Ovary (tissue), 9 donors: Measurements from ENCODE around the gene DGAT2. TPM values are rescaled to one million over a fixed set of nuclear protein-coding genes. Genes with fewer than 3 reads are reported as not detected.

ENCODE experiments used
- DNase-seq, 5 donors: peaks; one replicate each; pipeline ENCODE4 v3.0.0-alpha.2; 2019 to 2020
- H3K27ac ChIP-seq, 2 donors: fragments of 200-600 bp; one replicate each; pipeline versions ENCODE4 v1.5.1 to v1.8.0; 2019 to 2022
- H3K27me3 ChIP-seq: fragments of 200-600 bp; one replicate; pipeline ENCODE4 v1.8.0; 2022
- H3K36me3 ChIP-seq: fragments of 200-600 bp; sonication (generic); one replicate; pipeline ENCODE4 v1.5.1; 2019
- H3K4me1 ChIP-seq: one replicate; pipeline ENCODE4 v1.8.1; 2013; ENCODE audit warnings: mild to moderate bottlenecking, moderate library complexity; ENCODE audit not compliant: insufficient read depth
- H3K4me3 ChIP-seq: fragments of 200-600 bp; sonication (generic); one replicate; pipeline ENCODE4 v1.5.1; 2017
- H3K9me3 ChIP-seq, 2 donors: fragments of 200-600 bp in 1 of 2; sonication (generic) in 1 of 2; one replicate each; pipeline versions ENCODE4 v1.5.1 to v1.8.1; 2013 to 2019; ENCODE audit warnings: mild to moderate bottlenecking in 1 of 2, moderate library complexity in 1 of 2
- CTCF ChIP-seq, 3 donors: fragments of 450-650 bp in 2 of 3; fragments of 200-600 bp in 1 of 3; IDR thresholded peaks; one replicate each; pipeline versions ENCODE4 v1.5.1 to v1.8.0; 2016 to 2022; ENCODE audit warnings: antibody characterized with exemption in 3 of 3, mild to moderate bottlenecking in 1 of 3
- EP300 ChIP-seq: sonication (generic); formaldehyde crosslinking; IDR thresholded peaks from one replicate; pipeline ENCODE4 v1.6.1; 2017; ENCODE audit warnings: antibody characterized with exemption
- POLR2A ChIP-seq: fragments of 450-650 bp; IDR thresholded peaks from one replicate; pipeline ENCODE4 v1.6.1; 2017; ENCODE audit warnings: antibody characterized with exemption, mild to moderate bottlenecking, moderate library complexity
- WGBS, 3 donors: extraction: QIAGEN DNeasy Blood & Tissue Kit in 1 of 3; methylation state at CpG; one replicate each; pipeline versions ENCODE4 v1.1.5 to v1.1.7; 2013 to 2017; 5-methylcytosine and 5-hydroxymethylcytosine counted together
- intact Hi-C, 4 donors: fragments of 100-400 bp; cut with DNase I; formaldehyde crosslinking; loops; one replicate each; pipeline versions ENCODE4 v1.11.0 to v1.15.1; 2022 to 2023
- polyA plus RNA-seq, 2 donors: library from polyadenylated mRNA; stranded (reverse); fragments of 200-250 nt in 1 of 2; fragments of 350-450 nt in 1 of 2; fragmentation: Illumina TruSeq in 1 of 2; extraction: RNeasy Lipid Tissue Mini Kit (QIAGEN cat#74804) in 1 of 2; gene quantifications; one replicate each; pipeline ENCODE4 v1.2.3, GENCODE V29; 2013 to 2014
- total RNA-seq, 7 donors: library from RNA; depleted of rRNA in 2 of 7; stranded (reverse); fragments of >200 nt in 2 of 7; fragmentation: NEBNext Ultra II Directional in 3 of 7; extraction: Animal tissue kit (Norgen Biotek cat#: 25700) in 3 of 7; gene quantifications; one replicate each; pipeline versions ENCODE4 v1.1.0 to v1.2.4, GENCODE V29; 2016 to 2023
- donor health status: DM: no; HTN: no; CAD: no; lungs with moderate emphysema.
- donor health status: DM: no; HTN: no; CAD: no.
- donor health status: Bipolar disorder and iron deficiency.
- donor health status: DM: yes; HTN: yes; CAD: no.
- donor health status: DM: no; HTN: no; CAD: no.
- donor health status: DM: yes; HTN: yes; CAD: no.

DGAT2 gene
- total and polyA plus RNA-seq, 9 donors: 0.69 to 21.1 (median 1.6) TPM

DNA sequence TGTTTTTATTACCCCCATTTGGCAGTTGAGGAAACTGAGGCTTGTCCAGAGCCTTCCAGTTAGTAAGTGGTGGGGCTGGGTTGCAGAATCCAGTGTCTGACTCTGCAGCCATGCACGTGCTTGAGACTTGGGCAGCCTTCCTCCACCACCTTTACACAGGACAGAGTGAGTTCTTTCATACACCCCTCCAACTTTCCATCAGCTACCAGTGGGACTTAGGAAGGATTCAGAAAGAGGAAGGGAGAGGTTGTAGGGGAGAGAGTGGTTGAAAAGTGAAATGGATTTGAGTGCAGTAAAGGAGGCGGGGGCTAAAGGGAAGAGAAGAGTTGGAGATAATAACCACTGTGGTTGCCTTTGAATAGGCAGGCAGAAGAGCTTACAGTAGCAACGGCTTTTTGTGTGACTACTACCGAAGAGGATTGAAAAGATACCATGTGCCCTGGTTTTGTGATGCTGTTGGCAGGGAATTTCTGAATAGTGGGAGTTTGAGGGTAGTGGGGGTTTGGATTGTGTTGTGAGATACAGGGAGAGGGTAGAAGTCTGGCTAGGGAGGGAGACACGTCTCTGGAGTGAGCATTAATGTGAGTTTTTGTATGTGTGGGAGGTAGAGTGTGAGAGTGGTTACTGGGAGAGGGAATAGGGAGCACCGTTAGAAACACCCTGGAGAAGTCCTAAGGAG is 48.1 kb downstream of the DGAT2 start:
- WGBS, 3 donors: 8 to 10% (median 10%) methylated on average over 6 of the region's 6 CpGs
- TF ChIP-seq CTCF (IDR thresholded peaks at IDR 0.05) (no peak), EP300 (no peak), POLR2A (no peak)
- Histone ChIP-seq H3K27me3 (no peaks in the 10 kb centered on the region), H3K9me3 (no peaks in the 10 kb centered on the region), H3K4me3 (peak overlapping the region; percentile 66), H3K4me1 (peaks cover 17% of the 10 kb centered on the region), H3K36me3 (no peaks in the 10 kb centered on the region), H3K27ac (no peak overlapping the region)
- intact Hi-C loops: loop anchor here in 2 of 4 donors (1.0 to 10.0 kb wide), 2 partner anchors 39 to 272 kb away; no protein-coding TSS in a partner anchor
- no peak for DNase-seq

GRCh38 chr11:75820645-75821044 is 52.1 kb downstream of the DGAT2 start:
- Histone ChIP-seq H3K4me3 (no peak overlapping the region), H3K9me3 (no peaks in the 10 kb centered on the region), H3K4me1 (peaks cover 15% of the 10 kb centered on the region), H3K27ac (no peak overlapping the region), H3K36me3 (no peaks in the 10 kb centered on the region), H3K27me3 (no peaks in the 10 kb centered on the region)
- no peak for DNase-seq
- 87 to 92% (median 89%) methylated on average over 1 of the region's 1 CpG for WGBS, 3 donors
- TF ChIP-seq EP300: no peak
- no peak for TF ChIP-seq CTCF (IDR thresholded peaks at IDR 0.05)
- TF ChIP-seq POLR2A: no peak
- intact Hi-C loops: no loop called here

GRCh38 chr11:75821202-75821601 is 52.6 kb downstream of the DGAT2 start:
- Histone ChIP-seq H3K4me3 (no peak overlapping the region), H3K27me3 (no peaks in the 10 kb centered on the region), H3K27ac (no peak overlapping the region), H3K36me3 (no peaks in the 10 kb centered on the region), H3K4me1 (peaks cover 15% of the 10 kb centered on the region), H3K9me3 (no peaks in the 10 kb centered on the region)
- 93 to 96% (median 95%) methylated on average over 5 of the region's 5 CpGs for WGBS, 3 donors
- no peak for DNase-seq
- intact Hi-C loops: no loop called here
- TF ChIP-seq EP300: no peak
- no peak for TF ChIP-seq POLR2A
- no peak for TF ChIP-seq CTCF (IDR thresholded peaks at IDR 0.05)

GRCh38 chr11:75822541-75822940 is 54.0 kb downstream of the DGAT2 start:
- no peak for DNase-seq
- Histone ChIP-seq H3K27ac (no peak overlapping the region), H3K27me3 (no peaks in the 10 kb centered on the region), H3K4me1 (peaks cover 9% of the 10 kb centered on the region), H3K4me3 (no peak overlapping the region), H3K36me3 (no peaks in the 10 kb centered on the region), H3K9me3 (no peaks in the 10 kb centered on the region)
- TF ChIP-seq EP300 (no peak), CTCF (IDR thresholded peaks at IDR 0.05) (no peak), POLR2A (no peak)
- intact Hi-C loops: no loop called here
- 66 to 75% (median 67%) methylated on average over 3 of the region's 3 CpGs for WGBS, 3 donors
